ENCODE data around the gene ACSF3.
"Not testable (repeated sequence)": the region's sequence is repeated elsewhere in the genome, so short reads cannot be mapped to it uniquely, and the experiment has no call there.

ACSF3 gene

DNA sequence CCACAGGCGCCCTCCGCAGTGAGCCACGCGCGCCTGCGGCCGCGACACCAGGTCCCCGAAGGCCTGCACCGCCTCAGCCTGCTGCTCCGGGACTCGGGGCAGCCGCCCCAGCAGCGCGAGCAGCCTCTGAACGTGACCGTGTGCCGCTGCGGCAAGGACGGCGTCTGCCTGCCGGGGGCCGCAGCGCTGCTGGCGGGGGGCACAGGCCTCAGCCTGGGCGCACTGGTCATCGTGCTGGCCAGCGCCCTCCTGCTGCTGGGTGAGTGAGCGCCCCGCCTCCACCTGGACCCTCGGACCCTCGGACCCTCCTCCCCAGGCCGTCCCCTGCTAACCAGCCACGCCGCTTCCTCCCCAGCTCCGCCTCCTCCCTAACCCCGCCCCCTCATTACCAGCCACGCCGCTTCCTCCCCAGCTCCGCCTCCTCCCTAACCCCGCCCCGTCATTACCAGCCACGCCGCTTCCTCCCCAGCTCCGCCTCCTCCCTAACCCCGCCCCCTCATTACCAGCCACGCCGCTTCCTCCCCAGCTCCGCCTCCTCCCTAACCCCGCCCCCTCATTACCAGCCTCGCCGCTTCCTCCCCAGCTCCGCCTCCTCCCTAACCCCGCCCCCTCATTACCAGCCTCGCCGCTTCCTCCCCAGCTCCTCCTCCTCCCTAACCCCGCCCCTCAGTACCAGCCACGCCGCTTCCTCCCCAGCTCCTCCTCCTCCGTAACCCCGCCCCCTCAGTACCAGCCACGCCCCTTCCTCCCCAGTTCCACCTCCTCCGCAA is 98.7 kb downstream of the ACSF3 start:
- peak in 2 of 10 donors; percentile 73 to 75 for DNase-seq
- intact Hi-C loops (cut with DNase I) = not testable (repeated sequence)

DNA sequence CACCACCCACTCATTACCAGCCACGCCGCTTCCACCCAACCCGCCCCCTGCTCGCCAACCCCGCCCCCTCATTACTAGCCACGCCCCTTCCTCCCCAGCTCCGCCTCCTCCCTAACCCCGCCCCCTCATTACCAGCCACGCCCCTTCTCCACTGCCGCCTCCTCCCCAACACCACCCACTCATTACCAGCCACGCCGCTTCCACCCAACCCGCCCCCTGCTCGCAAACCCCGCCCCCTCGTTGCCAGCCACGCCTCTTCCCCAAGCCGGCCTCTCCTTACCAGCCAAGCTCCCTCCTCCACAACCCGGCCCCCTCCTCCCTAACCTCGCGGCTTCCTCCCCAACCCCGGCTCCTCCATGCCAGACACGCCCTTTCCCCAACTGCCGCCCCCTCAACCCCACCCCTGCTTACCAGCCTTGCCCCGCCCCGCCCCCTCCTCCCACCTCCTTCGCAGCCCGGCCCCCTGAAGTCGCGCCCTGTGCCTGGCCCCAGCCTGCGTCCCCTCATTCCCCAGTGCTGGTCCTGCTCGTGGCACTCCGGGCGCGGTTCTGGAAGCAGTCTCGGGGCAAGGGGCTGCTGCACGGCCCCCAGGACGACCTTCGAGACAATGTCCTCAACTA is 99.4 kb downstream of the ACSF3 start:
- intact Hi-C loops (cut with DNase I) = no loop called here
- peak in 2 of 10 donors; percentile 33 to 56 for DNase-seq

DNA sequence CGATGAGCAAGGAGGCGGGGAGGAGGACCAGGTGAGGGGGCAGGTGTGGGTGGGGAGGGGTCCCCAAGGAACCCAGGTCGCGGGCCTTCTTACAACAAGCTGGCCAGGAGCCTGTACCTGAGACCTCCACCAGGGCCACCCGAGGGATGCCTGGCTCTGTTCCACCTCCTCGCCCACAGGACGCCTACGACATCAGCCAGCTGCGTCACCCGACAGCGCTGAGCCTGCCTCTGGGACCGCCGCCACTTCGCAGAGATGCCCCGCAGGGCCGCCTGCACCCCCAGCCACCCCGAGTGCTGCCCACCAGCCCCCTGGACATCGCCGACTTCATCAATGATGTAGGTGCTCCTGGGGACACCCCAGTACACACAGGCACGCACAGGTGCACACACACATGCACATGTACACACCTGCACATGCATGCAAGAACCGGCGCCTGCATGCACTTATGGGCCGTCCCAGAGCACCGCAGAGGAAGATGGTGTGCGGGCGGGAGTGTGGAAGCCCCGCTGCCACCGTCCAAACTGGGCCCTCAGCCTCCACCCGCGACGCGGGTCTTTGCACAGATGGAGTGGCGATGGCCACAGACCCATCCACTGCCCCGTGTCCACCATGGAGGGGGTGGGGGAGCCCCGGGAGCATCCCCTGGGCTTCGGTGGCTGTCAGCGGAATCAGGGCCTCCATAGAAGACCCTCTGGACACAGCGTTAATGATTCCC is 100.1 kb downstream of the ACSF3 start:
- peak in 2 of 10 donors; percentile 68 to 77 for DNase-seq

DNA sequence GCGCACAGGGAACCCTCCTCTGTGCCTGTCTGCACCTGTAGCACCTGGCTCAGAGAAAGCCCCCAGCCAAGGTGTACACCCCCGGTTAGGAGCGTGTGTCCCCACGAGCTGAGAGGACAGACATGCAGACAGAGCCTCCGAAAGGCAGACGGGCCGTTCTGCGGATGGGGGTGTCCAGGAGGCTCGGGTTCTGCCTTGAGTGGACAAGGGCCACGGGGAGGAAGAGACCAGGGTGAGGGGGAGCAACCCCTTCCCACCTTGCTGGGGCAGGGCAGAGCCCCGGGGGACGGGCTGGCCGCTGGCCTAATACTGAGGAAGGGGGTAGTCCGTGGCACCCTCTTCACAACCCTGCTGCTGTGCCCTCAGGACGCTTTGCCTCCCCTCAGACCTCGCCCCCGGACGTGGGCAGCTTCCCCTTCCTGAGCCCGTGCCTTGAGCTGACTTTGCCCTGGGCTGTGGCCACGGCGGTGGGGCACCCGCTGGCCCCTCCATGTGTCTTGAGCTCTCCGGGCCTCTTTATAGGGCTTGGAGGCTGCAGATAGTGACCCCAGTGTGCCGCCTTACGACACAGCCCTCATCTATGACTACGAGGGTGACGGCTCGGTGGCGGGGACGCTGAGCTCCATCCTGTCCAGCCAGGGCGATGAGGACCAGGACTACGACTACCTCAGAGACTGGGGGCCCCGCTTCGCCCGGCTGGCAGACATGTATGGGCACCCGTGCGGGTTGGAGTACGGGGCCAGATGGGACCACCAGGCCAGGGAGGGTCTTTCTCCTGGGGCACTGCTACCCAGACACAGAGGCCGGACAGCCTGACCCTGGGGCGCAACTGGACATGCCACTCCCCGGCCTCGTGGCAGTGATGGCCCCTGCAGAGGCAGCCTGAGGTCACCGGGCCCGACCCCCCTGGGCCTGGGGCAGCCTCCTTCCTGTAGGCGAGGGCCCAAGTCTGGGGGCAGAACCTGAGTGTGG is 101.0 kb downstream of the ACSF3 start:
- intact Hi-C loops (cut with DNase I) = no loop called here
- peak in 4 of 10 donors; percentile 7 to 77 (median 70) for DNase-seq

More for the DNA sequence above, 100.1 kb downstream of the ACSF3 start:
- intact Hi-C loops (cut with DNase I) = no loop called here

DNA sequence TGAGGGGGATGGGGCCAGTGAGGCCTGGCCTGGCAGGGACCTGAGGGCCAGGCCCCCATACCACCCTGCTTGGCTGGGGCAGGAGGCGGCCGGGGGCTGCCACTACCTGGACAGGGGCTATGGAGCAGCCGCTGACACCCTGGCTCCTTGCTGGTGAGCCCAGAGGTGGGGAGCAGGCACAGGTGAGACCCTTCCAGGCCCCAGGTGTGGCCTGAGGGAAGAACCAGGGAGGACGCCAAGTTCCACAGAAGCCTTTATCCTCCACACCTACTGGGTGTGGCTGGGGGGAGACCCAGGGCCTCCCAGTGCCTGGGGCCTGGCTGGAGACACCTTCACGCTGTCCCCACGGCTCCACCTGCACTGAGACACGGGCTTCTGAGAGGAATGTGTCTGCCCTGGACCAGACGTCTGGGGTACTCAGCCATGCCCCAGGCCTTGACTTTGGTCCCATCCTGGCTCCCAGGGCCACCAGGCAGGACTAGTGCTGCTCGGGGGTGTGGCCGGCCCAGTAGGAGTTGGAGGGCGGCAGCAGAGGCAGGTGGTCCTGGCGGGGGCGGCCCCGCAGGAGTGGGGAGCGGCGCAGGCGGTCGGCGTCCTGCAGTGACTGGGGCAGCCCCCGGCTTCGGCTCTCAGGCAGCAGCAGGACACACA is 102.0 kb downstream of the ACSF3 start:
- intact Hi-C loops (cut with DNase I) = no loop called here
- DNase-seq = peak in 4 of 10 donors; percentile 3 to 83 (median 58)

DNA sequence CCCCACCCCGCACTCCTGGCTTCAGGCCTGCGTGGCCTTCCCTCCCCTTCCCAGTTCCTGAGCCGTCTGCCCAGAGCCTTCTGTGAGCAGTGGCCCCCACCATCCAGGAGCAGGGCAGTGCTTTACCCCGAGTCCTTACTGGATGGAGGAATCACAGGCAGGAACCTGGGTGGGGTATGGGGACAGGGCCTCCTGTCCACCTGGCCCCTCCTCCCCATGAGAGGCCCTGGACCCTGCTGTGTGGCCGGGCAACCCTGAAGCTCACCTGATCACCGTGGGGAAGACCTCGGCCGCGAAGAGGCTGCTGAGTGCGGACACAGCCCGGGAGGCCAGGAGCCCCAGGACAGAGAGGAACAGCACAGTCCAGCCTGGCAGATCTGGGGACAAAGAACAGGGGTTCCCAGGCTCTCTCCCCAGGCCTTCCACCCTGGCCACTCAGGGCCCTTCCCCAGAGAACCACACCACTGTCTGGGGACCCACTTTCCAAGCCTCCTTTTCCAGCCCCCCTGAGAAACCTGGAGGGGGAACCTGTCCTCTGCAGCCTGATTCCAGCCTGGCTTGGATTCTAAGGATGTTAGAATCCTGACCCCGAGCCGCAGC is 103.5 kb downstream of the ACSF3 start:
- peak in 2 of 10 donors; percentile 52 to 66 for DNase-seq

DNA sequence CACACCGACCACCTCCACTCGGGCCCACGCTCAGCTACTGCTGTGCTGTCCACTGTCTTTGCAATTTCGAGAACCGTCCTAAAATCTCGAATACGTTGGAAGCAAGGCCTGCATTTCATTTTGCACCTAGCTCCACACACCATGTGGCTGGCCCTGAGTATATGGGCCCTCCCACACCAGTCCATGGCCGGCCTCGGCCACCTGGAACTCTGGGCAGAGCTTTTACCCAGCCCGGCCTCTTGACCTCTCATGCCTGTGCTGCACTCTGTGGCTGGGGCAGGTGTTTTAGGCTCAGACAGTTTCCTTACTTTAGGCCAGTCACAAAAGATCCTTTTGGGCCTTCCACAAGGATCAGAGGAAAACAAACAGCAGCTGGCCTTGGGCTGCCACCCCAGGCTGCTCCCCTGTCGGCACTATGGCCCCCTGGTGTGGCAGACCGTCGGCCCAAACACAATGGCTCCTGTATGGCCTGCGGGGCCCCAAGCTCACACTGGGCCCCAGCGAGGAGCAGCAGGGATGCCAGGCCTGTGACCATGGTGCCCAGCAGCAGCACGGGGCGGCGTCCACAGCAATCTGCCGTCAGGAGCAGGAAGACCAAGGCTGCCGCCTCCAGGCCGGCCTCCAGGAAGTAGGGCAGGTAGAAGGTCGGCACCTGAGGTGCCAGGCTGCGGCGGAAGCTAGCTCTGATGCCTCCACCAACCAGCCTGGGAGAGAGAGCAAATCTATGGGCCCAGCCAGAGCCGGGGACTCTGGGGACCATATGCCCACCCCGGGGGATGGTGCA is 104.2 kb downstream of the ACSF3 start:
- DNase-seq = peak in 3 of 10 donors; percentile 17 to 84 (median 66)
- intact Hi-C loops (cut with DNase I) = no loop called here

More for the DNA sequence above, 103.5 kb downstream of the ACSF3 start:
- intact Hi-C loops (cut with DNase I) = no loop called here

DNA sequence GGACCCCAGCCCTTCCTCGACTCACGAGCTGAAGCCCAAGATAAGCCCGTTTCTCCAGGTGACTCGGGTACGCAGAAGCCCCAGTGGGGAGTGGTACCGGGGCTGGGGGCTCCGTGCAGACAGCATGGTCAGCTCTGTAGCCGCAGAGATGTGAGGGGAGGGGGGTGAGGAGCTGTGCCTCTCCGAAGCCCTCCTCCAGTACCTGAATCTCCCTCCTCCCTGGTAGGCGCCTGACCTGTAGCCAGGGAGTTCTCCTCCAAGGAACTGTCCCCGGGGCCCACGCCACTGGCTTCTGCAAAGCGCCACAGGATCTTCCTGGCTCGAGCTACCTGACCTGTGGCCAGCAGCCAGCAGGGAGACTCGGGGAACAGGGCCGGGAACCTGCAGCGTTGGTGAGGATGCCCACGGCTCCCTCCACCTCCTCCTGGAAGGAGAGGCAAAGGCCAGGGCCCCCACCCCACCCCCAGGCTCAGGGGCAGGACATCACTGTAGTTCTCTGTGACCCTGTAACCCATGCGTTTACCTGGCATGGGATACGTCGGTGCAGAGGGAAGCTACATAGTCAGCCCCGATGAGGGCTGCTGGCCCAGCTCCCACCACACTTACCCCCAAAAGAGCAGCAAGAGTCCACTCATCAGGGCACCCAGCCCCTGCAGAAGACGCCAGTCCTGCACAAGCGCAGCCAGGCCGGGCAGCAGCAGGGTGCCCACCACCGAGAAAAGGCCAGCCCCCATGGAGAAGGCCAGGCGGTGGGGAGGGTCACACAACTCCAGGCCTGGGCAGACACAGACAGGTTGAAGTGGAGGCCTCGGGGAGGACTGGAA is 105.0 kb downstream of the ACSF3 start:
- intact Hi-C loops (cut with DNase I) = no loop called here
- DNase-seq = peak in 2 of 10 donors; percentile 72 to 78

DNA sequence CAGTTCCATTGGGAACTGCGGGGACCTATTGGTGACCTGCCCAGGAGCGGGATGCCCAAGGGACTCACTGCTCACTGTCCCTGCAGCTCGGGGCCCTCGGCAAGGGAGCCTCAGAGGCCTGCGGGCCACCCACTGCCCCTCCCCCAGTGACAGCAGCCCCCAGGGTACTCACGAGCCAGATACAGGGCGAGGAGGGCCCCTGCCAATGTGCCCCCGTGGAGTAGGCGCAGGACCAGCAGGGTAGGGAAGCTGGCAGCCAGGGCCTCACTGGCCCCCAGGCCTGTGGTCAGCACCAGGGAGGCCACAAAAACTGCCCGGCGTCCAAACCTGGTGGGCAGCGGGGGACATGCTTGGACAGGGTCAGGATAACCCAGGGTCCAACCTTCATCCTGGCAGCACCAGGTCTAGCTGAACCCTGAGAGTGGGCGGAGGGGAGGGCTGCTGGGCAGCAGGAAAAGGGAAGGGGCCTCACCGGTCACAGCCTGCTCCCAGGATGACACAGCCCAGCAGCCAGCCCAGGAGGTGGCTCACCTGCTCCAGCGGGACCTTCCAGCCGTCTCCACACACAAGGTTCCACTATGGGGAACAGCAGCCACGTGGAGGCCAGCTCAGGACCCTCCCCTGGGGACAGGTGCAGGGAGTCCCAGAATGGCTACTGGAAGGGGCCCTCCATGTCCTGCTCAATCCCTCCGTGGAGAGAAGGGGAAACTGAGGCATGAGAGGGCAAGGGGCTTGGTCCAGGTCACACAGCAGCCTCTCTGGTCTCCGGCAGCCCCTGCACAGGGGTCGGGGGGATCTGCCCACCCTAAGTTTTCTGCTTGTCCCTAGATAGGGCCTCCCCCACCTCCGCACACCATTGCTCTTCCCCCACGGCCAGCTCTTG is 105.8 kb downstream of the ACSF3 start:
- intact Hi-C loops (cut with DNase I) = no loop called here
- DNase-seq = peak in 2 of 10 donors; percentile 76 to 80

DNA sequence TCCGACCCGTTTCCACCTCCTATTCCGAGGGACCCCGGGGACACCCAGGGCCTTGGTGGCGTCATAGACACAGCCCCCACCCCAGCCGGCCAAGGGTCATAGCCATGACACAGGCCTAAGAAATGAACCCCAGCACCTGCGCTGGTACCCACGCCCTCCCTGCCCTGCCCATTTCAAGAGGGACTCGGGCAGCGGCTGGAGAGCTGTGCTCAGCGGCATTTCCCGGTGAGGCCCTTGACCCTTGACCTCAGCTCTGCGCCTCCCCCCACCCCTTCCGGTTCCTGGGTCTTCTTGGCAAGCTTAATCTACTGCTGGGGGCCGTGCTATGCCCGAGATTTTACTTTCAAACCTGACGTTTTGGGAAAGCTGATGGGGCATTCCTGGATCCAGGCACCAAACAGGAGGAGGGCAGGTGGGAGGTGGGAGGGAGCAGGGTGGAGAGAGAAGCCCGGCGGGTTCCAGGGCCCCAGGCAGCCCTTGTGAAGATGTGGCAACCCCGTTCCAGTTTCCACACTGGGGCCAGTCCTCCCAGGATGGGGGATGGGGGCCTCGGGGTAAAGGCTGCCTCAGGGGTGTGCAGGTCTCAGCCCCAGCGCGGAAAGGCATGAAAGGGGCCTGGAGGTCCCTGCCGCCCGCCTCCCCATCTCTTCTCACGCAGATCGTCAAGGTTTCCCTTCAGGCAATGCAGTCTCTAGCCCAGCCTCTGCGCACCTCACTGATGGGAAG is 106.6 kb downstream of the ACSF3 start, which contains the start of gene SLC22A31:
Gene SLC22A31 (minus strand): TSS at position 414 of the 726 bp plus-strand sequence. CDS start 36 bp downstream, at position 378.
- peak in 2 of 10 donors; percentile 66 to 80 for DNase-seq
- intact Hi-C loops (cut with DNase I) = no loop called here

DNA sequence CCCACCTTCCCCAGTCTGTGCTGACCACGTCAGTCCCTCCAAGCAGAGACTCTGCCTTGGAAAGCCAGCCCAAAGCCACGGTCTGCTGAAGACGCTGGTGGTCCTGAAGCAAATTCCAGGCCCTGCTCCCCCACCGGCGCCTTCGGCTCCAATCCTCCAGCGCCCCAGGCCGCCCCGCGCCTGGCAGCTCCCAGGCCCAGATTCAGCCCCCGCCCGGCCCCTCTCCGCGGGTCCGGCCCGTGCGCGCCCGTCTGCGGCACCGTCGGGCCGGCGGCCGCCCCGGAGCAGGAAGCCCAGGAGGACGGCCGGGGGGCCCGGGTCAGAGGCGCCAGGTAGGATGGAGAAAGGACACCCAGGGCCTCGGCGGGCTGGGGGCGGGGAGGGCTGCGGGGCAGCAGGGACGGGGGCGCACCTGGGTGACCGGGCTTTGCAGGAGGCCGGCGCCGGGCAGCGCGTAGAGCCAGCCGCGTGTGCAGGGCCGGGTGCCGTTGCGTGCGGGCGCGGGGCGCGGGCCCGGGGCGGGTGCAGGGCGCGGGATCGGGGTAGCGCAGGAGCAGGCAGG is 107.3 kb downstream of the ACSF3 start:
- DNase-seq = peak in 2 of 10 donors; percentile 69 to 72
- intact Hi-C loops (cut with DNase I) = no loop called here

DNA sequence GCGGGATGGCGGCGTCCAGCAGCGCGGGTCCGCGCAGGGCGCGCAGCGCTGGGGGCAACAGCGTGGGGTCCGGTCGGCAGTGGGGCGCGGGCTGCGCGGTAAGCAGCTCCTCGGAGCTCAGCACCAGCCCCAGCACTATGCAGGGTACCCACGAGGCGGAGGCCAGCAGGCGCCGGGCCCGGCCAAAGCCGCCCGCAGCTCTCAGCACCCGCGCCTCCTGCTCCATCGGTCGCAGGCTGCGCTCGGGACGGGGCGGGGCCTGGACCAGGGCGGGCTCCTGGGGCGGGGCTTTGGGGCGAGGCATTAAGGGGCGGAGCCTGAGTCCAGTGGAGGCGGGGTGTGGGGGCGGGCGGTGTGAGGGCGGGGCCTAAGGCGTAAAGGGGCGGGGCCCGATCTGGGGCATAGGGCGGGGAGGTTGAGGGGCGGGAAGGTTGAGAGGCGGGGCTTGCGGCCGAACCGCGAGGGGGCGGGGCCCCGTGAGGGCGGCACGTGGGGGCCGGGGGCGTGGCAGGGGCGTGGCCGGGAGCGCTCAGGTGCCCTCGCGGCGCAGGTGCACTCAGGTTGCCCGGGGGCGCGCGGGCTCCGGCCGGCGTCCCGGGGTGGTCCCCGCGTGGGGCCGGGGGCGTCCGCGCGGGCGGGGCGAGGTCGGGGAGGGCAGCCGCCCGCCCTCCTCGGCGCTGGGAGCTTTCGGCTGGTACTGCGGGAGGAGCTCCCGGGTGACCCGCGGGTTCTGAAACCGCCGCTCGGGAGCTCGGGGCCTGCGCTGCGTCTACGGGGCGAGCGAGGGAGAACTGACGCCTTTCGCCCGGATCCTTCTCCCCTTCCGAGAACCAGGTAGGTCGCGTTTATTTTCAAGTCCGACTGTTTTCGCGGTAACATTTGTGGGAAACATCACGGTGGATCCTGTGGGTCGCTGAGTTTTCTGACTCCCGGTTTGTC is 108.1 kb downstream of the ACSF3 start:
- intact Hi-C loops (cut with DNase I) = no loop called here
- peak in 3 of 10 donors; percentile 21 to 85 (median 73) for DNase-seq

DNA sequence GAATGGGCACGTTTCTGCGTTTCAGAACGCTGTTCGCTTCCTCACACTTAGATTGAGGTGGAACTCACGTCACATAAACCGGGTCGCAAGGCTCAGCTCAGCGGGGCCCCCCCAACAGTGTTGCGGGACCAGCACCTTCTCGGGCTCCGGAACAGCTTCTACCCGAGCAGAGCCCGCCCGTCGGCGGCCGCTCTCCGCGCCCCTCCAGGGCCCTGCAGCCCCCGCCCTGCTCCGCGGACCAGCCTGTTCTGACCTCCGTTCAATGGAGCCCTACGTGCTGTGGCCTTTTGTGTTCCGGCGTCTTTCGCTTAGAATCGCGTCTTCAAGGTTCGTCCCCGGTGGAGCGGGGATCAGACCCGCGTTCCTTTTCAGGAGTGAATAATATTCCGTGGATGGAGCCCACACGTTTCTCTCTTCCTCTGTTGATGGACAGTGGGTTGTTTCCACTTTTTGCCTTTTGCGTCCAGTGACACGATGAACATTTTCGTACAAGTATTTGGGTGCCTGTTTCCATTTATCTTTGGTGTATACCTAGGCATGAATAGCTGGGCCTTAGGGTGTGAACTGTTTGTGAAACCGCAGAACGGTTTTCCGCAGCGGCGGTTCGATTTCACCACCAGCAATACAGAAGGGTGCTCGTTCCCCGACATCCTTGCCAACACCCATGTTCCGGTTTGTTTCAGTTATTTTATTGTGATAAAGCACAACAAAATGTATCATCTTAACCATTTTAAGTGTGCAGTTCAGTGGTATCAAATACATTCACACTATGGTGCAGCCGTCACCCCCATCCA is 109.0 kb downstream of the ACSF3 start:
- DNase-seq = peak in 2 of 10 donors; percentile 55 to 60
- intact Hi-C loops (cut with DNase I) = no loop called here

Data from posterior cingulate gyrus (tissue), 11 donors.